Kidney (tissue), 14 donors: ENCODE data around the gene BIN1. TPM values are rescaled to one million over a fixed set of nuclear protein-coding genes. Genes with fewer than 3 reads are reported as not detected.

Experiments
- DNase-seq, 5 donors: peaks; one replicate each; pipeline ENCODE4 v3.0.0-alpha.2; 2013 to 2020
- FAIRE-seq: peaks from 2 replicates; lab custom pipeline; 2012; peaks lifted over from hg19 to GRCh38; lab: Jason Lieb, UNC
- H3K27ac ChIP-seq, 2 donors: one replicate each; pipeline ENCODE4 v1.7.0; 2013; ENCODE audit warnings: low read depth in 2 of 2, low read length in 2 of 2, inconsistent platforms in 1 of 2
- H3K27me3 ChIP-seq: one replicate; pipeline ENCODE4 v1.7.1; 2013; ENCODE audit warnings: low read length, inconsistent platforms; ENCODE audit not compliant: control insufficient read depth, insufficient read depth
- H3K36me3 ChIP-seq, 3 donors: one replicate each; pipeline versions ENCODE4 v1.7.0 to v1.7.1; 2013; ENCODE audit warnings: low read length in 3 of 3, control low read depth in 1 of 3, inconsistent platforms in 1 of 3; ENCODE audit not compliant: insufficient read depth in 3 of 3, control insufficient read depth in 2 of 3
- H3K4me1 ChIP-seq, 3 donors: one replicate each; pipeline versions ENCODE4 v1.7.0 to v1.7.1; 2013; ENCODE audit warnings: low read length in 3 of 3, inconsistent platforms in 1 of 3, low read depth in 1 of 3; ENCODE audit not compliant: control insufficient read depth in 2 of 3, insufficient read depth in 2 of 3
- H3K4me3 ChIP-seq, 3 donors: one replicate each; pipeline versions ENCODE4 v1.7.0 to v1.8.1; 2013; ENCODE audit warnings: low read length in 3 of 3, control low read depth in 1 of 3, inconsistent platforms in 1 of 3
- H3K9ac ChIP-seq, 3 donors: one replicate each; pipeline versions ENCODE4 v1.7.0 to v1.7.1; 2013; ENCODE audit warnings: low read length in 3 of 3, control low read depth in 1 of 3, inconsistent platforms in 1 of 3
- H3K9me3 ChIP-seq, 3 donors: one replicate each; pipeline versions ENCODE4 v1.7.0 to v1.7.1; 2013; ENCODE audit warnings: low read length in 3 of 3, control low read depth in 1 of 3, inconsistent platforms in 1 of 3; ENCODE audit not compliant: control insufficient read depth in 2 of 3, insufficient read depth in 1 of 3
- CTCF ChIP-seq: IDR thresholded peaks from 3 replicates; pipeline ENCODE4 v1.5.1; 2012; ENCODE audit warnings: mild to moderate bottlenecking, moderate library complexity, borderline replicate concordance; ENCODE audit not compliant: insufficient read depth; ENCODE audit errors: extremely low read depth
- intact Hi-C: fragments of 100-400 bp; cut with DNase I; formaldehyde crosslinking; loops from one replicate; pipeline ENCODE4 v1.11.1; 2022
- polyA plus RNA-seq: library from polyadenylated mRNA; stranded (reverse); fragments of 350-450 nt; fragmentation: Illumina TruSeq; extraction: RNeasy Lipid Tissue Mini Kit (QIAGEN cat#74804); gene quantifications from one replicate; pipeline ENCODE4 v1.2.3, GENCODE V29; 2014; ENCODE audit warnings: low read depth, low replicate concordance; ENCODE audit not compliant: insufficient read depth
- total RNA-seq: library from RNA; stranded (reverse); fragmentation: NEBNext Ultra II Directional; extraction: Animal tissue kit (Norgen Biotek cat#: 25700); gene quantifications from one replicate; pipeline ENCODE4 v1.2.1, GENCODE V29; 2021
- donor health status: control.
- donor health status: control.
- donor health status: control.
- donor health status: control.
- donor health status: control.
- donor health status: DM: yes; HTN: yes; CAD: no.
- donor health status: Normal renal cell carcinoma (clear cell type).

Gene BIN1
- total and polyA plus RNA-seq, 2 donors from 2014 or later, result 121 to 167 TPM

- H3K36me3 ChIP-seq, result no peaks in the 10 kb centered on the region
- H3K27me3 ChIP-seq, result no peaks in the 10 kb centered on the region
- peaks cover 7 to 61% (median 45%) of the 10 kb centered on the region in 3 donors for H3K4me1 ChIP-seq
- no peaks in the 10 kb centered on the region for H3K9me3 ChIP-seq
- peak overlapping the region in 1 of 2 donors; percentile 22 for H3K27ac ChIP-seq
- intact Hi-C loops, result no loop called here
- H3K4me3 ChIP-seq, result no peak overlapping the region
- no peak overlapping the region for H3K9ac ChIP-seq
- TF ChIP-seq CTCF, result no peak
- no peak for FAIRE-seq
- DNase-seq, result peak in 3 of 5 donors; percentile 22 to 69 (median 62)
These were observed 8.9 kb downstream of the BIN1 start for GRCh38 chr2:127097841-127098651.

DNA sequence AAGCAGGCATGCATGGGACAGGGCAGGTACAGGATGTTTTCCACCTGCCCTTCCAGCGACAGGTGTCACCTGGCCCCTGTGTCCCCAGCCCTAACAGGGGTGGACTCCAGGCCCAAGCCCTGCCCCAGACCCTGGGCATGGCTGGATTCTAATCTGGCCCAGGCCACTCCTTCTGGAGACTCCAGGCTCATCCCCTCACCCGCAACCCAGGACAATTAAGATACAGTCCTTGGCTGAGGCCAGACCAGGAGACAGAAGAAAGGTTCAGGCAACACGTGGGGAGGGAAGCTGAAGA lies 9.5 kb downstream of the BIN1 start:
- H3K9ac ChIP-seq, result no peak overlapping the region
- H3K27ac ChIP-seq, result no peak overlapping the region
- no peaks in the 10 kb centered on the region for H3K27me3 ChIP-seq
- H3K9me3 ChIP-seq, result no peaks in the 10 kb centered on the region
- H3K36me3 ChIP-seq, result no peaks in the 10 kb centered on the region
- no peak for TF ChIP-seq CTCF
- DNase-seq, result no peak
- intact Hi-C loops, result no loop called here
- peaks cover 7 to 62% (median 44%) of the 10 kb centered on the region in 3 donors for H3K4me1 ChIP-seq
- FAIRE-seq, result no peak
- no peak overlapping the region for H3K4me3 ChIP-seq

- intact Hi-C loops, result no loop called here
- Histone ChIP-seq H3K4me1 (peaks cover 7 to 58% (median 44%) of the 10 kb centered on the region in 3 donors), H3K9me3 (no peaks in the 10 kb centered on the region), H3K4me3 (no peak overlapping the region), H3K9ac (no peak overlapping the region), H3K27me3 (no peaks in the 10 kb centered on the region), H3K27ac (peak overlapping the region in 1 of 2 donors; percentile 20), H3K36me3 (no peaks in the 10 kb centered on the region)
- peak in 2 of 5 donors; percentile 51 to 69 for DNase-seq
- no peak for FAIRE-seq
- no peak for TF ChIP-seq CTCF
These were observed 10.1 kb downstream of the BIN1 start for GRCh38 chr2:127096718-127097470.
